Placental pericyte (primary cell): ENCODE measurements around the gene DSG2. TPM values are rescaled to one million over a fixed set of nuclear protein-coding genes. Genes with fewer than 3 reads are reported as not detected.

Source experiments
- total RNA-seq: library from RNA; depleted of rRNA; stranded (reverse); fragments of >200 nt; gene quantifications from 2 replicates; pipeline ENCODE4 v1.2.3, GENCODE V29; 2012

Gene DSG2
- total RNA-seq: 12.5 and 32.4 TPM in 2 replicates

GRCh38 chr18:31497836-31498573, at the start of gene DSG2:
Gene DSG2 (plus strand): TSS chr18:31498177. CDS start chr18:31498252, 75 bp downstream.

GRCh38 chr18:31591628-31592027, 93.7 kb downstream of the DSG2 start, which contains the start of gene TTR:
Gene TTR (plus strand): TSS chr18:31591877. CDS start chr18:31591903, 26 bp downstream.

Other genes with a start within 250 kb of the DSG2 start
- gene DSG1, start 180.0 kb upstream of the DSG2 start, total RNA-seq: not detected in 2 replicates
- gene DSG4, start 121.4 kb upstream of the DSG2 start, total RNA-seq: not detected in 2 replicates
- gene DSG3, start 50.4 kb upstream of the DSG2 start, total RNA-seq: under 0.01 TPM in 2 replicates
- gene TTR, start 93.7 kb downstream of the DSG2 start, total RNA-seq: not detected in 2 replicates
- 6.1 and 9.3 TPM in 2 replicates for gene B4GALT6, start 186.4 kb downstream of the DSG2 start, total RNA-seq